CD4-positive, alpha-beta T cell treated with Interleukin-21 for 1 hour (primary cell): Measurements from ENCODE around the gene LRRC3C.
A peak's percentile ranks its signal among the peaks of the same experiment; 100 is the strongest.

Experiments used
- DNase-seq: peaks from one replicate; pipeline ENCODE4 v3.0.0-alpha.2; 2020

The LRRC3C gene

GRCh38 chr17:39951924-39952679 lies 24.6 kb downstream of the LRRC3C start:
- no peak for DNase-seq

GRCh38 chr17:39952680-39953470 lies 25.3 kb downstream of the LRRC3C start:
- peak; percentile 96 for DNase-seq

GRCh38 chr17:39953471-39953888 lies 25.9 kb downstream of the LRRC3C start:
- DNase-seq, result no peak

- DNase-seq, result no peak
These were observed 27.3 kb downstream of the LRRC3C start for GRCh38 chr17:39954876-39955275.

- DNase-seq, result no peak
These were observed 28.2 kb downstream of the LRRC3C start for GRCh38 chr17:39955726-39956225.

- no peak for DNase-seq
These were observed 33.1 kb downstream of the LRRC3C start for GRCh38 chr17:39960524-39961041.

GRCh38 chr17:39962642-39963220 lies 35.2 kb downstream of the LRRC3C start, which contains the start of gene GSDMA:
Gene GSDMA (plus strand): TSS chr17:39963004. CDS start chr17:39965688, 2,684 bp downstream.
- DNase-seq, result no peak

- peak; percentile 34 for DNase-seq
These were observed 36.3 kb downstream of the LRRC3C start for GRCh38 chr17:39963829-39964228.

GRCh38 chr17:39965017-39965699 lies 37.6 kb downstream of the LRRC3C start:
- no peak for DNase-seq

- no peak for DNase-seq
These were observed 39.2 kb downstream of the LRRC3C start for GRCh38 chr17:39966771-39967170.

GRCh38 chr17:39968761-39969160 lies 41.2 kb downstream of the LRRC3C start:
- DNase-seq, result no peak

- no peak for DNase-seq
These were observed 41.8 kb downstream of the LRRC3C start for GRCh38 chr17:39969375-39969774.

- no peak for DNase-seq
These were observed 42.7 kb downstream of the LRRC3C start for GRCh38 chr17:39970157-39970692.

GRCh38 chr17:39971076-39971603 lies 43.6 kb downstream of the LRRC3C start:
- no peak for DNase-seq

- DNase-seq, result no peak
These were observed 44.7 kb downstream of the LRRC3C start for GRCh38 chr17:39972271-39972670.

- no peak for DNase-seq
These were observed 46.0 kb downstream of the LRRC3C start for GRCh38 chr17:39973496-39973895.

- DNase-seq, result no peak
These were observed 46.9 kb downstream of the LRRC3C start for GRCh38 chr17:39974433-39974832.

- DNase-seq, result no peak
These were observed 48.3 kb downstream of the LRRC3C start for GRCh38 chr17:39975801-39976200.

GRCh38 chr17:39979016-39979670 lies 51.6 kb downstream of the LRRC3C start:
- no peak for DNase-seq

- DNase-seq, result no peak
These were observed 52.4 kb downstream of the LRRC3C start for GRCh38 chr17:39979893-39980350.
